Stimulated activated CD4-positive, alpha-beta T cell treated with anti-CD3 and anti-CD28 coated beads, TNF-alpha, amount 100 ng/mL, for 4 hours (primary cell): ENCODE measurements around the gene PDRG1.

ENCODE experiments used
- DNase-seq, 3 experiments: peaks; one replicate each; pipeline ENCODE4 v3.0.0-alpha.2; 2020; ENCODE audit warnings: low read depth in 3 of 3

The PDRG1 gene

GRCh38 chr20:31907046-31907445, 44.8 kb downstream of the PDRG1 start:
- DNase-seq = no peak

- DNase-seq = no peak
Observed at GRCh38 chr20:31906001-31906400, 45.8 kb downstream of the PDRG1 start.

GRCh38 chr20:31903627-31904386, 48.0 kb downstream of the PDRG1 start:
- no peak for DNase-seq

- DNase-seq = no peak
Observed at GRCh38 chr20:31901615-31902014, 50.2 kb downstream of the PDRG1 start.

- DNase-seq = no peak
Observed at GRCh38 chr20:31897541-31897940, 54.3 kb downstream of the PDRG1 start.

GRCh38 chr20:31896049-31896448, 55.8 kb downstream of the PDRG1 start:
- DNase-seq = no peak

GRCh38 chr20:31894980-31895675, 56.7 kb downstream of the PDRG1 start:
- DNase-seq = no peak
